Hematopoietic multipotent progenitor cell treated with erythropoietin and hydrocortisone succinate and interleukin-3 and kit ligand, for 15 days (in vitro differentiated cells): ENCODE measurements around the gene PRKCE.

Experiments
- DNase-seq: peaks from one replicate; pipeline ENCODE4 v3.0.0-alpha.2; 2015; ENCODE audit warnings: low spot score

The PRKCE gene

DNA sequence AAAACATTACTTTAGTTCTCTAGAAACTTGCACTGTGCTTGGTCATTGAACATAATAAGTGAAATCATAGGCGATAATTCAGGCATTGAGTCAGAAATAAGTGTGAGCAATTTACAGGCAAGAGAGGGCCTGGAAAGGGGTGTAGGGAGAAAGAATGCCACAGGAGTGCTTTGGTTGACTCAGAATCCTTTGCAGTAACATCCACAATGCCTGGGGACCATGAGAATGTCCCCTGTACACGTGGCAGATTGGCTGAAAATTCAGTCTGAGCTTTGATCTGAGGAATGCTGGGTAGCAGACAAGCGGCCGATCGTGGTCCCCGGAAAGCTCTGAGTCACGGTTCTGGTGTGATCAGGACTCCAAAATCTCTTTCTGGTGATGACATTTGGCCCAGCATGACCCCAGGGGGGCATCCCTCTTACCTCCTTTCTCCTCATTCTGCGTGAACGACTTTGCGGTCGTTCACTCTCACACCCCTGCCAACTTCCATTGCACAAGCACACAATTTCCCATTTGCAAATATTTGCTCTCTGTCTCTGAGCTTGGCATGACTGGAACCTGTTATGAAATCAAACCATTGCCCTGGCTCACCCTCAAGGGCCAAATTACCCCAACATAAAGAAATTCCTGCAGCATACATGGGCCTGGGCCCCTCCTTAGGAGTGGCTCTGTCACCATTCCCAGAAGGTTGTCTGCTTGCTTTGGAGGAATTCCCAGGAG is 340.7 kb downstream of the PRKCE start:
- DNase-seq: no peak

GRCh38 chr2:45992741-45993475 is 341.4 kb downstream of the PRKCE start:
- no peak for DNase-seq

DNA sequence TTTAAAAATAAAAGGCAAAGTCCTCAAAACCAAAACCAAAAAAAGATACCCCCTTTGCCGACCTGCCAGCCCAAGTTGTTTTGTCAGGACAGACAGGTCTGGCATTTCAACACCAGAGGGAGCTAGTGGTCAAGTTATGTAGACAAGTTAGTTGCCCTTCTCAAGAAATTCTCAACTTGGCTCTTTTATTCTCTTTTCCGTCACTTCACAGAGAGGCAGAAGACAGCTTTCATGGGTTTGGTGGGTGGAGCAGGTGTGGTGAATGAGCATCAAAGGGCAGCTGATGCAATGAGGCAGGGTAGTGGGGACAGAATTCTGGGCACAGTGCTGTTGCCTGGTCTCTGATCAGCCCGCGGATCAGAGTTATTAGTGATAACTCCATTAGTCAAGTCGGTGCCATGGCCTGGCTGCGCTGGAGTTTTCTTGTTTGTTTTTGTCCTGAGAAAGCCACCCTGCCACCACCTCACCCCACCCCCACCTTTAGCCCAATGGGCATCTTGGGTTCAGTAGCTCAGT is 342.1 kb downstream of the PRKCE start:
- peak; percentile 54 for DNase-seq

- DNase-seq: no peak
These were observed 342.6 kb downstream of the PRKCE start for GRCh38 chr2:45994060-45994459.

DNA sequence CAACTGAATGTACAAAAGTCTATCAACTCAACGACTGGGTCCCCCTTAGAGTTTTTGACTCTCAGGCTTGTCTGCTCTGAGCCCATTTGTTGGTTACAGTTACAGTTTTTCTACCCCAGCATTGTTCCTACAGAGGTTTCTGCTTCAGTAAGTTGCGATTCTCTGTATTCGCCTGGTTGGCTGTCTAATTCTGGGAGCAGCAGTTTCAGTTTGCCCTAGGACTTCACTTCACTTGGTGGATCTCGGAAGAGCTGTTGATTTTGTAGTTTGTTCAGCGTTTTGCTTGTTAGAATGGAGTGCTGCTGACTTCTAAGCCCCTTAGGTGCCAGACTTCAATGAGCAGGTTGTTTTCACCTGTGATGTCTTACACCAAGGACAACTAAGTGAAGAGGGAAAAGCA is 349.2 kb downstream of the PRKCE start:
- no peak for DNase-seq

DNA sequence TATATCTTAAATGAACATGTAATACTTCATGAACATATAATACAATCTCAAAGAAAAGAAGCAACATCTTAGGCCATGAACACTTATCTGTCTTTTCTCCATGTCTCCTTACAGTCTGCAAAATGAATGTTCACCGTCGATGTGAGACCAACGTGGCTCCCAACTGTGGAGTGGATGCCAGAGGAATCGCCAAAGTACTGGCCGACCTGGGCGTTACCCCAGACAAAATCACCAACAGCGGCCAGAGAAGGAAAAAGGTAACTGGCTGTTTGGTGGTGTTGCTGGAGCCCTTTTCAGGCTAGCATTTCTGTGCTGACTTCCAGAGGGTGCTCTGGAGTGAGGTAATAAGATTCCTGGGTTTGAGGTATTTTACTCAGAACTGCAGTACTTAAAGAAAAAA is 349.8 kb downstream of the PRKCE start:
- no peak for DNase-seq

- no peak for DNase-seq
These were observed 350.4 kb downstream of the PRKCE start for GRCh38 chr2:46001741-46002506.

- DNase-seq: no peak
These were observed 351.0 kb downstream of the PRKCE start for GRCh38 chr2:46002507-46002883.

- no peak for DNase-seq
These were observed 351.5 kb downstream of the PRKCE start for GRCh38 chr2:46002947-46003346.

DNA sequence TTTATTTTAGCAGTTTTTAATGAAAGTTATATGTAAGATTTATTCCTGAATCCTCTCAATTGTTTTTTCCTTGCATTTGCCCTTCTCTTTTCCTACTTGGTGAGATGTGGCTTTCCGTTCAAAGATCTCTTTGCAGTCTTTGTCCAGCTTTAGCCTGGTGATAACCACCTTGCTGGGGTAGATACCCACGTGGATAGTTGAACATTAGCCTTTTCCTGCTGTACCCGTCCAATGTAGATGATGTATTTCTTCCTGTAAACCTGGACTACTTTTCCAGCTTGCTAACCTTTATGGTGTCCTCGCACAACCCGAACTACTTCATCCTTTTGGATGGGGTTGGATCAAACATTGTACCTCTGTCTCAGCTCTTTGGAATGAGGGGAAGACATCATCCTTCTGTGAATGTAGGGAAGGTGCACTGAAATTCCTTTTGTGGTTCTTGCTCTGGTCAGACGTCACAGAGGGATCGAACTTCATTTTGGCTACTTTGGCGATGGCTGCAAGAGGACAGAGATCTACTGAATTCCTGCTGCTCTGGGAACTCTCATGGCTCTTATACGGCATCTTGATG is 352.5 kb downstream of the PRKCE start:
- DNase-seq: no peak

DNA sequence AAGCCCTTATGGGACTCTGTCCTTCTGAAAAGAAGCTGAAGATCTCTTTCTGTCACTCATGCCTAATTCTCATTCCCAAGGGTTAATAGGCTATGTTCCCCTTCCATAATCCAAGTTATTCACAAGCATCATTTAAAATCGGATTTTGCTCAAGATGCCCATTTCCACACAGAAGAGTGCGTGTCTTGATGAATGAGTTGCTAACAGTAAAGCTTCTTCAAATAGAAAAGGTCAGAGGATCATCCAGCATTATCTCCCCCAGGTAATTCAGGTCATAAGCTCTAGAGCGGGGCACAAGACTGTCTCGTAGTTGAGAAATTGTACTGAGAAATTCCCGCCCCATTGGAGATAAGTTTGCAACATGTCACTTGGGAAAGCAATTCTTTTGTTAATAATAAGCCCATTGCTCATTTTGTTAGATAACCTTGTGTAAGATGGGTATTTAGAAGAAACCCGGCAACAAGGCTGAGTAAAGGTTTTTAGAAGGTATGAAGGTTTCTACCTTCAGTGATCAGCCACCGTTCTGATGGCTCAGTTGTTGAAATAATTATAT is 355.1 kb downstream of the PRKCE start:
- no peak for DNase-seq

DNA sequence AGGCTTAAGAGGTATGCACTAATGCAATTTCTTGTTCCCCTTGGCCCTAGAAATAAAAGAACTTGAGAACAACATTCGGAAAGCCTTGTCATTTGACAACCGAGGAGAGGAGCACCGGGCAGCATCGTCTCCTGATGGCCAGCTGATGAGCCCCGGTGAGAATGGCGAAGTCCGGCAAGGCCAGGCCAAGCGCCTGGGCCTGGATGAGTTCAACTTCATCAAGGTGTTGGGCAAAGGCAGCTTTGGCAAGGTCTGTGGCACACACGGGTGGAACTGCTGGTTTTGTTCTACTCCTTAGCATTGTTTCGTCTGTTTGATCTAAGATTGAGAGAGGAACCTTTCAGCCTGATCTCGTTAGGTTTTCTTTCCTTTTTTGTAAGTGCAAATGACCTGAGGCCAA is 355.9 kb downstream of the PRKCE start:
- no peak for DNase-seq

DNA sequence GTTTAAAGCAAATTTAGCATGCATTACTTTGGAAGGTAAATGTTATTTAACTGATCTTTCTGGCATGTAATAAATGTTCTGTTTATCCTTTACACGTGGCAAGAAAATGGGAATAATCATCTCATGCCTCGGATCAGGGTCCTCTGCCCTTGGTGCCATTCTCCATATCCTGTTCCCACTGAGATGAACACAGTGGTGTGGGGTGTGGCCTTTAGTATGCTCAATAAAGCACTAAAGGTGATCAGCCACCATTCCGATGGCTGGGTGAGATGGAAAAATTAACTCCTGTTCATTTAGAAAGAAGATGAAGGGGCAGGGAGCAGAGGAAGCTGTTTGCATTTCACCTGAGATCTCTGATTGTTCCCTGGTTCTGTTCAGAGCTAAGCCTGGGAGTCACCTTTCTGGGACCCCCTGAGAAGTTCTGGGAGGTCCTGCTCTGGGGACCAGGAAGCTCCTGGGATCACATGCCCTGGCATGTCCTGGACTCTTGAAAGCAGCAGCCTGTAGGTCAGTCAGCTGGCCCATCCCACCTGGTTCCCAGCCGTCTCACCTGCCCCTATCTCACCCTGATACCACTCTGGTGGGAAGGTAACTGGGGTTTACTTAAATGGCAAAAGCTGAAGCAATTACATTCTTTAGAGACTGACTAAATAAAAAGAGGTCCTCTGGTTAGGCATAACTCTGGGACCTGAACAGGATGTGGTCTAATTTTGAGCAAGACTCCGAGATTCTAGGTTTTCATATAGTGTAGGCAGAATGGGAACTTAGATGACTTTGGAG is 356.8 kb downstream of the PRKCE start:
- no peak for DNase-seq

GRCh38 chr2:46009315-46009714 is 357.8 kb downstream of the PRKCE start:
- no peak for DNase-seq

- DNase-seq: no peak
These were observed 358.3 kb downstream of the PRKCE start for GRCh38 chr2:46009772-46010171.

GRCh38 chr2:46010223-46010924 is 358.9 kb downstream of the PRKCE start:
- DNase-seq: no peak

- DNase-seq: no peak
These were observed 359.5 kb downstream of the PRKCE start for GRCh38 chr2:46010925-46011490.

- no peak for DNase-seq
These were observed 361.3 kb downstream of the PRKCE start for GRCh38 chr2:46012618-46013240.

DNA sequence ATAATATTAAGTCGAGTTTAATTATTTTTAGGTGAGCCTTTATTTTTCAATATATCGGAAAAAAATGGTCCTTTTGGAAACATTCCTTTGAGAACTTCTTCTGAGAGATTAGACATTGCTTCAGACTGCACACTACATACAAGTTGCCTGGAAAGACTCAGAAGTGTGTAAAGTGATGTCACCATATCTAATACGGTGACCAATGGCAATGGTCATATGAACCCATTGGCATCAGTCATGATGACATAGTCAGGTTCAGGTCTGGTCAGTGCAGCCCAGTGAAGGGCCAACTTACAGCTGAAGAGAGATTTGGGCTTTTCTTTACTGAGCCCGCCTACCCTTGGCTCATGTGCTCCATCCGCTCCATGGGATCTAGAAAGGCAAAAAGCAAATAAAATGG is 362.3 kb downstream of the PRKCE start:
- DNase-seq: no peak
